Stomach (tissue), 9 donors: ENCODE data around the gene EML6. TPM values are rescaled to one million over a fixed set of nuclear protein-coding genes. Genes with fewer than 3 reads are reported as not detected.

Experiments
- DNase-seq, 2 donors: peaks; one replicate each; pipeline versions ENCODE4 v3.0.0 to v3.0.0-alpha.2; 2013 to 2019
- H3K27ac ChIP-seq, 5 donors: fragments of 200-600 bp in 4 of 5; sonication (generic) in 4 of 5; one replicate each; pipeline ENCODE4 v1.5.1; 2013 to 2019; ENCODE audit warnings: mild to moderate bottlenecking in 1 of 5, moderate library complexity in 1 of 5
- H3K27me3 ChIP-seq, 3 donors: fragments of 200-600 bp; sonication (generic); one replicate each; pipeline ENCODE4 v1.5.1; 2017 to 2019; ENCODE audit warnings: mixed run types in 1 of 3
- H3K36me3 ChIP-seq, 4 donors: fragments of 200-600 bp; sonication (generic); 1 replicate in 3 of 4; 2 replicates in 1 of 4; pipeline ENCODE4 v1.5.1; 2016 to 2019
- H3K4me1 ChIP-seq, 4 donors: fragments of 200-600 bp; sonication (generic); one replicate each; pipeline ENCODE4 v1.5.1; 2016 to 2019
- H3K4me3 ChIP-seq, 4 donors: fragments of 200-600 bp; sonication (generic) in 3 of 4; one replicate each; pipeline ENCODE4 v1.5.1; 2016 to 2019; ENCODE audit warnings: mild to moderate bottlenecking in 1 of 4
- H3K9me3 ChIP-seq, 4 donors: fragments of 200-600 bp; sonication (generic); one replicate each; pipeline ENCODE4 v1.5.1; 2016 to 2019
- CTCF ChIP-seq, 7 experiments: fragments of 450-650 bp in 4 of 7; fragments of 200-600 bp in 3 of 7; sonication (generic) in 3 of 7; IDR thresholded peaks; one replicate each; pipeline ENCODE4 v1.5.1; 2016 to 2019; ENCODE audit warnings: antibody characterized with exemption in 7 of 7, control low read depth in 2 of 7, mild to moderate bottlenecking in 1 of 7
- EP300 ChIP-seq: sonication (generic); formaldehyde crosslinking; IDR thresholded peaks from one replicate; pipeline ENCODE4 v1.6.1; 2017; ENCODE audit warnings: antibody characterized with exemption
- POLR2A ChIP-seq, 4 donors: fragments of 450-650 bp; IDR thresholded peaks; one replicate each; pipeline ENCODE4 v1.6.1; 2016; ENCODE audit warnings: antibody characterized with exemption in 4 of 4, control low read depth in 2 of 4, mild to moderate bottlenecking in 1 of 4, moderate library complexity in 1 of 4
- POLR2AphosphoS5 ChIP-seq, 3 donors: sonication (generic); formaldehyde crosslinking; IDR thresholded peaks; one replicate each; pipeline ENCODE4 v1.6.1; 2016; ENCODE audit warnings: antibody characterized with exemption in 3 of 3
- WGBS, 5 donors: extraction: QIAGEN DNeasy Blood & Tissue Kit in 3 of 5; methylation state at CpG; one replicate each; pipeline versions ENCODE4 v1.1.5 to v1.1.7; 2013 to 2018; 5-methylcytosine and 5-hydroxymethylcytosine counted together
- intact Hi-C: fragments of 100-400 bp; cut with DNase I; formaldehyde crosslinking; loops from one replicate; pipeline ENCODE4 v1.15.1; 2023; ENCODE audit warnings: low total_unique reads
- polyA plus RNA-seq, 3 donors: library from polyadenylated mRNA; stranded (reverse); fragments of 200-250 nt; gene quantifications; one replicate each; pipeline ENCODE4 v1.2.3, GENCODE V29; 2013
- total RNA-seq, 5 donors: library from RNA; depleted of rRNA; stranded (reverse); fragments of >200 nt; gene quantifications; one replicate each; pipeline versions ENCODE4 v1.1.0 to v1.2.3, GENCODE V29; 2014 to 2016
- donor health status: healthy with polysubstance abuse.
- donor health status: Bipolar disorder and iron deficiency.
- donor health status: healthy.

The EML6 gene
- total and polyA plus RNA-seq, 8 donors, result 0.45 to 10.1 (median 1.8) TPM; not detected in 1

- no peak for TF ChIP-seq POLR2AphosphoS5 (IDR thresholded peaks at IDR 0.05)
- peak in 2 of 7 experiments; percentile 16 to 33 for TF ChIP-seq CTCF (IDR thresholded peaks at IDR 0.05)
- no peak for DNase-seq
- Histone ChIP-seq H3K9me3 (no peaks in the 10 kb centered on the region), H3K4me3 (no peak overlapping the region), H3K36me3 (peaks cover 0 to 2% (median 0%) of the 10 kb centered on the region in 4 donors), H3K27me3 (no peaks in the 10 kb centered on the region), H3K27ac (peak overlapping the region in 3 of 5 donors; percentile 3 to 85 (median 81)), H3K4me1 (peaks cover 40 to 100% (median 70%) of the 10 kb centered on the region in 4 donors)
- intact Hi-C loops, result no loop called here
- 25 to 36% (median 33%) methylated on average over 1 of the region's 1 CpG for WGBS, 5 donors
These were observed 290.5 kb downstream of the EML6 start for GRCh38 chr2:55013936-55014335.

- DNase-seq, result peak; percentile 59 to 92
- Histone ChIP-seq H3K4me1 (peaks cover 35 to 95% (median 66%) of the 10 kb centered on the region in 4 donors), H3K9me3 (no peaks in the 10 kb centered on the region), H3K4me3 (no peak overlapping the region), H3K36me3 (peaks cover 0 to 8% (median 0%) of the 10 kb centered on the region in 4 donors), H3K27me3 (no peaks in the 10 kb centered on the region), H3K27ac (peak overlapping the region in 3 of 5 donors; percentile 24 to 41 (median 38))
- TF ChIP-seq POLR2A (IDR thresholded peaks at IDR 0.05) (no peak), POLR2AphosphoS5 (IDR thresholded peaks at IDR 0.05) (peak in 1 of 3 donors; percentile 79), CTCF (IDR thresholded peaks at IDR 0.05) (peak in 5 of 7 experiments; percentile 46 to 73 (median 59)), EP300 (no peak)
- WGBS, 5 donors, result 24 to 45% (median 36%) methylated on average over 6 of the region's 6 CpGs
- intact Hi-C loops, result no loop called here
These were observed 291.8 kb downstream of the EML6 start for GRCh38 chr2:55014962-55015939.

GRCh38 chr2:55017428-55017827 is 294.0 kb downstream of the EML6 start:
- WGBS, 5 donors, result 91 to 98% (median 97%) methylated on average over 3 of the region's 3 CpGs
- Histone ChIP-seq H3K4me3 (no peak overlapping the region), H3K4me1 (peaks cover 20 to 91% (median 49%) of the 10 kb centered on the region in 4 donors), H3K27ac (peak overlapping the region in 2 of 5 donors; percentile 11 to 38), H3K9me3 (no peaks in the 10 kb centered on the region), H3K36me3 (peaks cover 0 to 8% (median 0%) of the 10 kb centered on the region in 4 donors), H3K27me3 (no peaks in the 10 kb centered on the region)
- intact Hi-C loops, result no loop called here
- TF ChIP-seq EP300, result no peak
- no peak for TF ChIP-seq POLR2A (IDR thresholded peaks at IDR 0.05)
- TF ChIP-seq CTCF (IDR thresholded peaks at IDR 0.05), result no peak
- no peak for TF ChIP-seq POLR2AphosphoS5 (IDR thresholded peaks at IDR 0.05)
- no peak for DNase-seq

GRCh38 chr2:55017880-55018279 is 294.4 kb downstream of the EML6 start:
- TF ChIP-seq POLR2A (IDR thresholded peaks at IDR 0.05) (no peak), POLR2AphosphoS5 (IDR thresholded peaks at IDR 0.05) (no peak), EP300 (no peak), CTCF (IDR thresholded peaks at IDR 0.05) (no peak)
- Histone ChIP-seq H3K36me3 (peaks cover 0 to 8% (median 0%) of the 10 kb centered on the region in 4 donors), H3K9me3 (no peaks in the 10 kb centered on the region), H3K4me3 (no peak overlapping the region), H3K4me1 (peaks cover 16 to 90% (median 47%) of the 10 kb centered on the region in 4 donors), H3K27me3 (no peaks in the 10 kb centered on the region), H3K27ac (peak overlapping the region in 2 of 5 donors; percentile 11 to 38)
- DNase-seq, result no peak
- intact Hi-C loops, result no loop called here
- WGBS, 5 donors, result 58 to 70% (median 68%) methylated on average over 3 of the region's 3 CpGs
